Transverse colon (tissue), 4 donors: ENCODE results near the gene TSPAN17.

ENCODE experiments used
- POLR2A ChIP-seq: fragments of 450-650 bp; IDR thresholded peaks from one replicate; pipeline ENCODE4 v1.6.1; 2016; ENCODE audit warnings: antibody characterized with exemption, mild to moderate bottlenecking, moderate library complexity
- POLR2AphosphoS5 ChIP-seq, 3 donors: sonication (generic); formaldehyde crosslinking; IDR thresholded peaks; one replicate each; pipeline ENCODE4 v1.6.1; 2016; ENCODE audit warnings: antibody characterized with exemption in 3 of 3
- TF ChIP-seq, protein P1 (sequence below), 5 experiments: fragments of 200-600 bp in 3 of 5; fragments of 450-650 bp in 2 of 5; sonication (generic) in 3 of 5; IDR thresholded peaks; 1 replicate in 2 of 5; 2 replicates in 3 of 5; pipeline ENCODE4 v1.5.1; 2016 to 2017; ENCODE audit warnings: antibody characterized with exemption in 5 of 5, inconsistent platforms in 3 of 5, mild to moderate bottlenecking in 2 of 5, moderate library complexity in 1 of 5

DNA sequence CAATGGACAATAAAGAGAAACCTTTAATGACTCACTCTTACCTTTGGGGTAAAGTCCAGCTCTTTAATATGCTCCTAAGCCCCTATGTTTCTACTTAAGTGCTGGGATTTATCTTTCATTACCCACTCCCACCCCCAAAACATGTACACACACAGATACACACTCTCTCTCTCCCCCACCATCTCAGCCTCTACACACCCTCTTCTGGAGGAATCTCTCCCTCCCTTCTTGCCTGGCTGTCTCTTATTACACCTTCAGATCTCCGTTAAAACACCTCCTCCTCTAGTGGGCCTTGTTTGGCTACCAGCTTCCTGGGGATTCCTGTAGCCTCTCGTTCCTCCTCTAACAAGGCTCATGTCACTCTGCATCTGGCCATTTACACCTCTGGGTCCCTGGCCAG lies 44.2 kb upstream of the TSPAN17 start:
- TF ChIP-seq, protein P1, sequence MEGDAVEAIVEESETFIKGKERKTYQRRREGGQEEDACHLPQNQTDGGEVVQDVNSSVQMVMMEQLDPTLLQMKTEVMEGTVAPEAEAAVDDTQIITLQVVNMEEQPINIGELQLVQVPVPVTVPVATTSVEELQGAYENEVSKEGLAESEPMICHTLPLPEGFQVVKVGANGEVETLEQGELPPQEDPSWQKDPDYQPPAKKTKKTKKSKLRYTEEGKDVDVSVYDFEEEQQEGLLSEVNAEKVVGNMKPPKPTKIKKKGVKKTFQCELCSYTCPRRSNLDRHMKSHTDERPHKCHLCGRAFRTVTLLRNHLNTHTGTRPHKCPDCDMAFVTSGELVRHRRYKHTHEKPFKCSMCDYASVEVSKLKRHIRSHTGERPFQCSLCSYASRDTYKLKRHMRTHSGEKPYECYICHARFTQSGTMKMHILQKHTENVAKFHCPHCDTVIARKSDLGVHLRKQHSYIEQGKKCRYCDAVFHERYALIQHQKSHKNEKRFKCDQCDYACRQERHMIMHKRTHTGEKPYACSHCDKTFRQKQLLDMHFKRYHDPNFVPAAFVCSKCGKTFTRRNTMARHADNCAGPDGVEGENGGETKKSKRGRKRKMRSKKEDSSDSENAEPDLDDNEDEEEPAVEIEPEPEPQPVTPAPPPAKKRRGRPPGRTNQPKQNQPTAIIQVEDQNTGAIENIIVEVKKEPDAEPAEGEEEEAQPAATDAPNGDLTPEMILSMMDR (IDR thresholded peaks at IDR 0.05): no peak
- TF ChIP-seq POLR2A (no peak), POLR2AphosphoS5 (IDR thresholded peaks at IDR 0.05) (no peak)
